ENCODE measurements around the gene GSDME.

The GSDME gene

GRCh38 chr7:24763303-24763901 is 6.1 kb upstream of the GSDME start:
- no peak for DNase-seq (ENCODE audit: low spot score)
- Histone ChIP-seq H3K4me3 (no peak overlapping the region), H3K27ac (no peak overlapping the region)
- no peak for TF ChIP-seq CTCF (IDR thresholded peaks at IDR 0.05)

- TF ChIP-seq CTCF (IDR thresholded peaks at IDR 0.05): no peak
- Histone ChIP-seq H3K4me3 (no peak overlapping the region), H3K27ac (no peak overlapping the region)
- DNase-seq (ENCODE audit: low spot score): no peak
These were observed 5.5 kb upstream of the GSDME start for GRCh38 chr7:24762771-24763170.

GRCh38 chr7:24760968-24761367 is 3.7 kb upstream of the GSDME start:
- Histone ChIP-seq H3K4me3 (no peak overlapping the region), H3K27ac (no peak overlapping the region)
- no peak for DNase-seq (ENCODE audit: low spot score)
- no peak for TF ChIP-seq CTCF (IDR thresholded peaks at IDR 0.05)

GRCh38 chr7:24756545-24757352 is 515 bp downstream of the GSDME start:
- no peak for TF ChIP-seq CTCF (IDR thresholded peaks at IDR 0.05)
- peak; percentile 83 for DNase-seq (ENCODE audit: low spot score)
- H3K4me3 ChIP-seq: peak overlapping the region; percentile 91
- H3K27ac ChIP-seq: peak overlapping the region; percentile 84 to 89

- DNase-seq (ENCODE audit: low spot score): no peak
- no peak for TF ChIP-seq CTCF (IDR thresholded peaks at IDR 0.05)
- Histone ChIP-seq H3K4me3 (no peak overlapping the region), H3K27ac (no peak overlapping the region)
These were observed 1.5 kb downstream of the GSDME start for GRCh38 chr7:24755541-24756407.

GRCh38 chr7:24754906-24755506 is 2.3 kb downstream of the GSDME start:
- Histone ChIP-seq H3K4me3 (no peak overlapping the region), H3K27ac (no peak overlapping the region)
- DNase-seq (ENCODE audit: low spot score): no peak
- TF ChIP-seq CTCF (IDR thresholded peaks at IDR 0.05): no peak

All from coronary artery (tissue), 2 donors.